AG09309 (cell line): ENCODE data around the gene TAF10.

Experiments
- DNase-seq: peaks from one replicate; pipeline ENCODE4 v3.0.0-alpha.2; 2010; ENCODE audit warnings: low read depth
- H3K4me3 ChIP-seq: 2 replicates; pipeline ENCODE4 v1.5.1; 2011; ENCODE audit warnings: mild to moderate bottlenecking, low read depth, low read length, moderate library complexity; ENCODE audit not compliant: control insufficient read depth
- TF ChIP-seq, protein P1 (sequence below): IDR thresholded peaks from 2 replicates; pipeline ENCODE4 v1.5.1; 2011; ENCODE audit warnings: mild to moderate bottlenecking, low read depth, low read length, inconsistent platforms; ENCODE audit not compliant: insufficient read depth, control insufficient read depth; ENCODE audit errors: missing control alignments

TAF10 gene

GRCh38 chr11:6631361-6631890, 19.4 kb upstream of the TAF10 start:
- no peak overlapping the region for H3K4me3 ChIP-seq
- no peak for DNase-seq
- TF ChIP-seq, protein P1, sequence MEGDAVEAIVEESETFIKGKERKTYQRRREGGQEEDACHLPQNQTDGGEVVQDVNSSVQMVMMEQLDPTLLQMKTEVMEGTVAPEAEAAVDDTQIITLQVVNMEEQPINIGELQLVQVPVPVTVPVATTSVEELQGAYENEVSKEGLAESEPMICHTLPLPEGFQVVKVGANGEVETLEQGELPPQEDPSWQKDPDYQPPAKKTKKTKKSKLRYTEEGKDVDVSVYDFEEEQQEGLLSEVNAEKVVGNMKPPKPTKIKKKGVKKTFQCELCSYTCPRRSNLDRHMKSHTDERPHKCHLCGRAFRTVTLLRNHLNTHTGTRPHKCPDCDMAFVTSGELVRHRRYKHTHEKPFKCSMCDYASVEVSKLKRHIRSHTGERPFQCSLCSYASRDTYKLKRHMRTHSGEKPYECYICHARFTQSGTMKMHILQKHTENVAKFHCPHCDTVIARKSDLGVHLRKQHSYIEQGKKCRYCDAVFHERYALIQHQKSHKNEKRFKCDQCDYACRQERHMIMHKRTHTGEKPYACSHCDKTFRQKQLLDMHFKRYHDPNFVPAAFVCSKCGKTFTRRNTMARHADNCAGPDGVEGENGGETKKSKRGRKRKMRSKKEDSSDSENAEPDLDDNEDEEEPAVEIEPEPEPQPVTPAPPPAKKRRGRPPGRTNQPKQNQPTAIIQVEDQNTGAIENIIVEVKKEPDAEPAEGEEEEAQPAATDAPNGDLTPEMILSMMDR: no peak

DNA sequence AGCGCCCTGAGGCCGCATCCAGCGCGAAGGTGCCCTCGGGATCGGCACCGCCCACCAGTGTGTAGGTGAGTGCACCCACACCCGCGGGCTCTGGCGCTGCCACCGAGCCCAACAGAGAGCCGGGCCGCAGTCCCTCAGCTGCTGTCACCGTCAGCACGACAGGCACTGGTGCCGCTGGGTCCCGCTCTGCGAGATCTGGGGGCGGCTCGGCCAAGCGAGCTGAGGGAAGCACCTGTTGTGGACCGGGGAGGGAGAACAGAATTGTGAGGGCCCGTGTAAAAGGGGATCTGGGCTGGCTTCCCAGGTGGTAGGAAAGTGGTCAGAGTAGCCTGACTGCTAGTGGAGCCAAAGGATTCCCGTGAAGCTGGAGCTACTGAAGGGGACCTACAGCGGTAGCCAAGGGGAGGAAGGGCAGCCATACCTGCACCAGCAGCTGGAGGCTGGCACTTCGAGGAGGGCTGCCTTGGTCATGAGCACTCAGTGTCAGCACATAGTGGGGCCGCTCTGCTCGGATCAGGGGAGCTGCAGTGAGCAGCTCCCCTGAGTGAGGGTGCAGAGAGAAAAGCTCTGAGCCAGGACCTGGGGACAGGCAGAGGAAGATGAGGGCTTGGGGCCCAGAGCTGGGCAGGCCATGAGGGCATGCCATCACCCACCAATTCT, 18.7 kb upstream of the TAF10 start:
- no peak overlapping the region for H3K4me3 ChIP-seq
- DNase-seq: no peak
- TF ChIP-seq, protein P1: no peak

DNA sequence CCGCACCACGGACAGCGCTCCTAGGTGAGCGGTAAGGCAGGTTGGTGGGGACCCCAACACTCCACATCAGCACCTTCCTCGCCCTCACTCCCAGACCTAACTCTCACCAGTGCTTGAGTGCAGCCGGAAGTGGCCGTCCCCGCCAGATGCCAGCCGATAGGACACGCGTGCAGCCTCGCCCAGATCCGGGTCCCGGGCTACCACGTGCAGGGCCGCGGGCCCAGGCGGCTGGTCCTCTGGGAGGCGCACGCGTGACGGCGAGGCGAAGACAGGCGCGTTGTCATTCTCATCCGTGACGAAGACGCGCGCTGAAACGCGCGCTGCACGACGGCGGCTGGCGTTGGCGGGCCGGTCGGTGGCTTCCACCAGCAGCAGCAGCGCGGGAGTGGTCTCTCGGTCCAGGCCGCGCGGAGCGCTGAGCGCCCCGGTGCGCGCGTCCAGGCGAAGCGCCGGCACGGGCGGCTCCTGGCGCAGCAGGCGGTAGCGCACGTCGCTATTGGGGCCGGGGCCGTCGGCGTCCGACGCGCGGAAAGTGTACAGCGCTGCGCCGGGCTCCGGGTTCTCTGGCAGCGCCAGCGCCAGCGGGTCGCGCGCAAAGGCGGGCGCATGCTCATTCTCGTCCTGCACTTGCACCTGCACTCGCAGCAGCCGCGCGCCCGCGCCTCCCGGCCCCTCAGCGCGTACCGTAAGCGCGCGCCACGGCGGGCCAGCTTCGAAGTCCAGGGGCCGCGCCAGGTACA, 18.0 kb upstream of the TAF10 start:
- TF ChIP-seq, protein P1: no peak
- H3K4me3 ChIP-seq: no peak overlapping the region
- no peak for DNase-seq

DNA sequence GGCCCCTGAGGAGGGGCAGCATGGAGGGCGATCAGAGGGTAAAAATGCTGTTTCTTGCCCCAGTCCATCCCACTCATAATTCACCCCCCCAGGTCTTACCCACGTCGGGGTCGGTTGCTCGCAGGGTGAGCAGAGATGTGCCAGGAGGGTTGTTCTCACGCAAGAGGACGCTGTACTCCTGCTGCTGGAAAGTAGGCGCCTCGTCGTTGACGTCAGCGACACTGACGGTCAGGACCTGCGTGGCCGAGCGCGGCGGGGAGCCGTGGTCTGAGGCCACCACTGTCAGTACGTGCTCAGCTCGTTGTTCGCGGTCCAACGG, 17.5 kb upstream of the TAF10 start:
- TF ChIP-seq, protein P1: no peak
- no peak overlapping the region for H3K4me3 ChIP-seq

DNA sequence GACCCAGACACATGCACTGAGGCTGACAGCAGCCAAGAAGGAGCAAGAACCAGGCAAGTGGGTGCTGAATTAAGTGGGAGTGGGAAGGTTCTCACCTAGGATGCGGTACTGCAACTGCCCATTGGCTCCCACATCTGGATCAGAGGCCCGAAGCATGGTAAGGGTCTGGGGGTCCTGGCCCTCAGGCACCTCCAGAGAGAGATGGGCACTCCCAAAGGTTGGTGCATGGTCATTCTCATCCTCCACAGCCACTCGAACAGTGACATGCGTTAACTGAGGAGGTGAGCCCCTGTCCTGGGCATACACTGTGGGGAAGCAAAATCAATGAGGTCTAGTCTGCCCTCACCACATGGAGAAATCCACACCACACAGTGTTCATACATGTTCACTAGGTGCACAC, 16.5 kb upstream of the TAF10 start:
- TF ChIP-seq, protein P1: no peak
- DNase-seq: no peak
- no peak overlapping the region for H3K4me3 ChIP-seq

More for the DNA sequence above, 17.5 kb upstream of the TAF10 start:
- no peak for DNase-seq

GRCh38 chr11:6627762-6628241, 15.8 kb upstream of the TAF10 start:
- no peak overlapping the region for H3K4me3 ChIP-seq
- TF ChIP-seq, protein P1: no peak
- no peak for DNase-seq
